ENCODE data around the gene SLC24A5.

DNA sequence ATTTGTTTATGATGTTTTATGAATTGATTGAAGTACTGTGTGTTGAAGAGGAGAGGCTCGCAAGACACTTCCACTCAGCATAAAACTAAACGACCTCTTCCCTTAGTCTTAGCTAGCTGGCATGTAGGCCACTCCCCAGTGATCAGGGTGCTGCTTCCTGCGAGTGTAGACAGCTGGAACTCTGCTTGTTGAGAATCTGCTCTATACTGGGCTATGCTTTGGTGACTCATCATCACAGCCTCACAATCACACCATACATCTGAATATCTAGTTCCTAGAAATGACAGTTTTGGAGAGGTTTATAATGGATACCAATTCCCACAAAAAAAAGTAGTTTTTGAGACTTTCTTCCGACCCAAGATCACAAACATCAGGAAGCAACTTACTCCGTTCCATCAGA lies 1.5 kb upstream of the SLC24A5 start:
- TF ChIP-seq, protein P1, sequence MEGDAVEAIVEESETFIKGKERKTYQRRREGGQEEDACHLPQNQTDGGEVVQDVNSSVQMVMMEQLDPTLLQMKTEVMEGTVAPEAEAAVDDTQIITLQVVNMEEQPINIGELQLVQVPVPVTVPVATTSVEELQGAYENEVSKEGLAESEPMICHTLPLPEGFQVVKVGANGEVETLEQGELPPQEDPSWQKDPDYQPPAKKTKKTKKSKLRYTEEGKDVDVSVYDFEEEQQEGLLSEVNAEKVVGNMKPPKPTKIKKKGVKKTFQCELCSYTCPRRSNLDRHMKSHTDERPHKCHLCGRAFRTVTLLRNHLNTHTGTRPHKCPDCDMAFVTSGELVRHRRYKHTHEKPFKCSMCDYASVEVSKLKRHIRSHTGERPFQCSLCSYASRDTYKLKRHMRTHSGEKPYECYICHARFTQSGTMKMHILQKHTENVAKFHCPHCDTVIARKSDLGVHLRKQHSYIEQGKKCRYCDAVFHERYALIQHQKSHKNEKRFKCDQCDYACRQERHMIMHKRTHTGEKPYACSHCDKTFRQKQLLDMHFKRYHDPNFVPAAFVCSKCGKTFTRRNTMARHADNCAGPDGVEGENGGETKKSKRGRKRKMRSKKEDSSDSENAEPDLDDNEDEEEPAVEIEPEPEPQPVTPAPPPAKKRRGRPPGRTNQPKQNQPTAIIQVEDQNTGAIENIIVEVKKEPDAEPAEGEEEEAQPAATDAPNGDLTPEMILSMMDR (IDR thresholded peaks at IDR 0.05; ENCODE audit: low read length), result no peak
- no peak for TF ChIP-seq EZH2 (optimal IDR thresholded peaks at IDR 0.05; ENCODE audit: low read depth, low read length)
